SIG-M5 (cell line): ENCODE results near the gene ELMOD2.

Source experiments
- DNase-seq: peaks from one replicate; lab custom pipeline; 2025; lab: John Stamatoyannopoulos, UW

The ELMOD2 gene

DNA sequence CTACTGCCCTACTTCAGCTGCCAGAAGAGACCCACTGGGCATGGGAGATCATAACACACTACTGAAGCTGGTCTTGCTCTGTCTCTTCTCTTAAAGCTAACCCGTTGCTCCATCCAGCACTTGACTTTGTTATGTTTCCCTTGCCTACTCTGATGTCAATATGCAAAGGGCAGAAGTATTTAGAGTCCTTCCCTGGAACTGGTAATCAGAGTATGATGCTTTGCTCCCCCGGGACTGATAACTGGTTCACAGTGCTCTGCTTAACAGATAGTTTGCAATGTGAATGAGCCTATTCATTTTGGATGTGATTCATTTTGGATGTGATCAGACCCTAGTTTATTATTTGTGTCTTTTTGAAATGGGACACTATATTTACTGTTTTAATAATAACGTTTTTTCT lies 57.1 kb downstream of the ELMOD2 start:
- no peak for DNase-seq

DNA sequence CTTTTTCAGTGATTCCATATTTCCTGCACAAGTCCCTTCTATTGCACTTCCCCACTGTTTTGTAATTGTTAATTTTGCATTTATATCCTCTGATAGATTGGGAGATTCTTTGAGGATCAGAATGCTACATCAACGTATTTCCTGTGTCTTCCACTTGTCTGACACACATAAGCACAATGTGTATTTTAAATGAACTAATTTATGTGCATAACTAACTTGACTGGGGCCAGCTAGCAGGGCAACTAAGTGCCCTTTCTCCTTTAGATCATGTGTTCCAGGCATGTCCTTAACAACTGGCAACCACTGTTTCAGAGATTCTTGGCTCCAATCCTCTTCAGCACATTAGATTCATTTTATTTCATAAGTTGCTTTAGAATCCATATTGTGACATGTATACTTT lies 60.5 kb downstream of the ELMOD2 start:
- DNase-seq = no peak

DNA sequence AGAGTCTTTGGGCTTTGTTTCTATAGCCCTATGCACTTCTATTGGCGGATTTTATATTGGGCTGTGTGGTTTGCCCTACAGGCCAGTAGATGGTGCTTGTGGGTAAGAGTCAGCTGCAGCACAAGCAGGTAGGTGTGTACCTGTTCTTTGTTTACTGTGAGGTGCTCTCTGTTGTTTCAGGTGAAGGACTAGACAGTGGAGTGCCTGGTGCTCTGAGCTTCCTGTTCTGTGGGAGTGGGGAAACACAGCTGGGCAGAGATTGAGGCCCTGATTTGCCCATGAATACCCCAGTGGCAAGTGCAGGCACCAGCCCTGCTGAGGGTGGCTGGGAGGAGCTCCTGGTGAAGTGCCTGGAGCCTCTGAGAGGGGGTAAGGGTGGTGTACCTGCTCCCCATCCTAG lies 71.1 kb downstream of the ELMOD2 start:
- no peak for DNase-seq

DNA sequence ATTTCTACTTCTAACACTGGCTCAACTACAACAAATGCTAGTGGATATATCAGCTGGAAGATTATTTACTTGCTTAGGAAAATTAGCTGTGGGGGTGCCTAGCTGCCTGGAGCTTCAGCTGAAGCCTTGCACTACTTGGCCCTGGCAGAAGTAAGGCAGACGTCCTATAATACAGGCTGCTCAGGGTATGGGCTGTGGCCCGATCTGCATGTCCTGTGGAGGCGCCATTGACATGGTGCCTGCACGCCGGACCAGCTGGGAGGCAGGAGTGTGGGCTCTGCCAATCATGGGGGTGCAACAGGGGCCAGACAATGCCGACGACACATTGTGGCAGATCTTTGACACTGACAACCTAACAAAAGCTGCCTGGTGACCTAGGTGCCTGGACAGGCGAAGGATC lies 76.4 kb downstream of the ELMOD2 start:
- DNase-seq = no peak

DNA sequence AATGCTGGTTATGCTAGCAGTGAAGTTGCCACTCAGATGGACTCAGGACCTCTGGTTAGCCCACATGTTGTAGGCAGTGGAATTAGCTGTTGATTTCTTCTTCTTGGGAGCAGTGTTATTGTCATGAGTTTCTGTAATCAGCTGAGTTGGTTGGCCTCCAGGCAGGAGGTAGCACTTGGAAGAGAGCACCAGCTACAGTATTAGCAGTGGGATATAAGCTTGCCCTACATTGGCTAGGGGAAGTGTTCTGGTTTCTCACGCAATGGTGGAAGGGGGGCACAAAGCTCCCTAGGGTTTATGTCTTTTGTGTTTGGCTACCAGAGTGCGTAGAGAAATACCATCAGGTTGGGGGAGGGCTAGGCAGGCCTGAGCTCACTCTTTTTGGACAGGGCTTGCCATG lies 78.7 kb downstream of the ELMOD2 start:
- DNase-seq = no peak

DNA sequence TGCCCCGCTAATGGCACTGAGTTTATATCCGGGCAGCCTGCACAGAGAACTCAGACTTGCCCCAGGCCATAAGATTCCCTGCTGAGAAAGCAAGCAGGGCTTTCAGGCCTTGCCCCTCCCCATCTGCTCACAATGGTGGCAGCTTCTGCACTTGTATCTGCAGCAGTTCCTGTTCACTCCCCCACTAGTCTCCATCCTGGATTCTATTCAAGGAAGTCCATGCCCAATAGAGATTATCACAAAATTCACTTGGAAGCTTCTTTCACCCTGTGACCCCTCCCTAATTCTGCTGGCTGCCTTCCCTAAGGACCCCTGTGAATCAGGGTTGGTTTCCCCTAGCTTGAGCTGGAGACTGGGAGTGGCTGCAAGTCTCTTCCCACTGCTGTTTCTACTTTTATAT lies 79.3 kb downstream of the ELMOD2 start:
- no peak for DNase-seq
